Epithelial cell of esophagus (primary cell): ENCODE data around the gene EDN2.

ENCODE experiments used
- DNase-seq: peaks from one replicate; pipeline ENCODE4 v3.0.0; 2010; ENCODE audit warnings: low read depth
- H3K4me3 ChIP-seq: 2 replicates; pipeline ENCODE4 v1.5.1; 2011; ENCODE audit warnings: mild to moderate bottlenecking, low read length, control low read depth
- CTCF ChIP-seq: IDR thresholded peaks from 2 replicates; pipeline ENCODE4 v1.5.1; 2011; ENCODE audit warnings: low read depth, mild to moderate bottlenecking, low read length, control low read depth, inconsistent platforms; ENCODE audit not compliant: insufficient read depth; ENCODE audit errors: missing control alignments

EDN2 gene

GRCh38 chr1:41431490-41432350, 52.8 kb downstream of the EDN2 start:
- no peak overlapping the region for H3K4me3 ChIP-seq
- no peak for DNase-seq
- no peak for TF ChIP-seq CTCF

GRCh38 chr1:41430582-41430981, 53.9 kb downstream of the EDN2 start:
- no peak for TF ChIP-seq CTCF
- no peak for DNase-seq
- H3K4me3 ChIP-seq = no peak overlapping the region

DNA sequence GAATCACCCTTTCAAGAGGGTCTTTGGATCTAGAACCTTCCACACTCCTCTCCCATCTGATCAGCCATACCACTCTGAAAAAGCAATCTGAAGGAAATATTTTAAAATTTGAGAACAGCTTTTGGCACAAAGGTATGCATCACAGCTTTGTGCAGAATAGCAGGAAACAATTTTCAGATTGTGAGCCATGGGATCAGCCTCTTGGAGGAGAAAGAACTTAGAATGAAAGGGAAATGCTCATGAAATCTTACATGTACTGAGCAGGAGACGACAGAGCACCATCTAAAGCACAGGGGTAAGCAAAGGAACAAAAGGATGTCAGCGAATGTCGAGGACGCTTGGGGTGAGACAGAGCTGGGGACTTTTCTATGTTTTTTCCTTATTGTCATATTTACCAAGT, 54.4 kb downstream of the EDN2 start:
- no peak for TF ChIP-seq CTCF
- H3K4me3 ChIP-seq = no peak overlapping the region
- no peak for DNase-seq

DNA sequence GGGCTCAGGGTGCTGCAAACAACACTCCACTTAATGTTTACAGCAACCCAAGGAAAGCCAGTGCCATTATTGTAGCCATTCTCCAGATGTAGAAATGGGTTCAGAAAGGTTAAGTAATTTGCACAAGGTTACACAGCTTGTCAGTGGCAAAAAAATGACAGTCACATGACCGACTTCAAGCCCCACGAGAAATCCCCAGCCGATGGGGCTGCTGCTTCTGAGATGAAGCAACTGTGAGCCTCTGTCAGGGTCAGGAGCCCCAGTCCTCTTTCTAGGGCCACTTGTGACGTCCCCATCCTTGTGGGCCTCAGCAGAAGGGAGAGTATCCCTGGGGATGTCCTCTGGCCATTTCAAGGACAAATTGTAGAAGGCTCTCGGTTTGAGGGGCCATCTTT, 54.8 kb downstream of the EDN2 start:
- H3K4me3 ChIP-seq = no peak overlapping the region
- no peak for DNase-seq
- no peak for TF ChIP-seq CTCF
